Spleen (tissue), 11 donors: ENCODE data around the gene BEST3. TPM values are rescaled to one million over a fixed set of nuclear protein-coding genes. Genes with fewer than 3 reads are reported as not detected.

Source experiments
- DNase-seq: peaks from one replicate; pipeline ENCODE4 v3.0.0-alpha.2; 2020
- H3K27ac ChIP-seq, 8 donors: fragments of 200-600 bp; sonication (generic) in 7 of 8; 1 replicate in 4 of 8; 2 replicates in 4 of 8; pipeline versions ENCODE4 v1.5.0 to v1.8.0; 2016 to 2021; ENCODE audit warnings: inconsistent platforms in 4 of 8, mild to moderate bottlenecking in 4 of 8, moderate library complexity in 1 of 8
- H3K27me3 ChIP-seq, 7 donors: fragments of 200-600 bp; sonication (generic) in 6 of 7; replicated peaks in 1 of 7; 1 replicate in 4 of 7; 2 replicates in 3 of 7; pipeline versions ENCODE4 v1.5.0 to v1.8.0; 2016 to 2021; ENCODE audit warnings: inconsistent platforms in 3 of 7, mild to moderate bottlenecking in 1 of 7
- H3K36me3 ChIP-seq, 6 donors: fragments of 200-600 bp; sonication (generic) in 5 of 6; 1 replicate in 4 of 6; 2 replicates in 2 of 6; pipeline versions ENCODE4 v1.5.0 to v1.8.0; 2016 to 2021; ENCODE audit warnings: inconsistent platforms in 2 of 6
- H3K4me1 ChIP-seq, 6 donors: fragments of 200-600 bp; sonication (generic) in 5 of 6; 1 replicate in 3 of 6; 2 replicates in 3 of 6; pipeline versions ENCODE4 v1.5.0 to v1.8.0; 2016 to 2021; ENCODE audit warnings: inconsistent platforms in 3 of 6
- H3K4me3 ChIP-seq, 8 donors: fragments of 200-600 bp; sonication (generic) in 7 of 8; 1 replicate in 4 of 8; 2 replicates in 4 of 8; pipeline versions ENCODE4 v1.5.0 to v1.8.0; 2016 to 2021; ENCODE audit warnings: inconsistent platforms in 4 of 8, mild to moderate bottlenecking in 4 of 8, moderate library complexity in 2 of 8
- H3K9me3 ChIP-seq, 8 donors: fragments of 200-600 bp; sonication (generic) in 7 of 8; 1 replicate in 4 of 8; 2 replicates in 4 of 8; pipeline versions ENCODE4 v1.5.0 to v1.8.0; 2016 to 2021; ENCODE audit warnings: inconsistent platforms in 4 of 8
- CTCF ChIP-seq, 11 experiments: fragments of 200-600 bp in 7 of 11; fragments of 450-650 bp in 4 of 11; sonication (generic) in 4 of 11; IDR thresholded peaks in 8 of 11; conservative IDR thresholded peaks in 3 of 11; 1 replicate in 7 of 11; 2 replicates in 4 of 11; pipeline versions ENCODE4 v1.4.0 to v1.8.0; 2016 to 2021; ENCODE audit warnings: antibody characterized with exemption in 11 of 11, inconsistent platforms in 4 of 11, mild to moderate bottlenecking in 1 of 11
- POLR2A ChIP-seq, 3 donors: fragments of 450-650 bp; IDR thresholded peaks; one replicate each; pipeline ENCODE4 v1.5.1; 2017; ENCODE audit warnings: antibody characterized with exemption in 3 of 3, mild to moderate bottlenecking in 1 of 3
- POLR2AphosphoS5 ChIP-seq, 3 donors: sonication (generic); formaldehyde crosslinking; IDR thresholded peaks; one replicate each; pipeline ENCODE4 v1.5.1; 2017; ENCODE audit warnings: antibody characterized with exemption in 3 of 3
- WGBS, 5 donors: extraction: QIAGEN DNeasy Blood & Tissue Kit in 3 of 5; methylation state at CpG; one replicate each; pipeline versions ENCODE4 v1.1.5 to v1.1.7; 2013 to 2018; 5-methylcytosine and 5-hydroxymethylcytosine counted together
- intact Hi-C: fragments of 100-400 bp; cut with DNase I; formaldehyde crosslinking; loops from one replicate; pipeline ENCODE4 v1.15.0; 2023; ENCODE audit warnings: low total_unique reads
- polyA plus RNA-seq, 3 donors: library from polyadenylated mRNA; stranded (reverse); fragments of 200-250 nt; gene quantifications; one replicate each; pipeline ENCODE4 v1.2.1, GENCODE V29; 2013
- total RNA-seq, 7 donors: library from RNA; depleted of rRNA in 3 of 7; stranded (reverse); fragments of >200 nt in 3 of 7; fragmentation: NEBNext Ultra II Directional in 4 of 7; extraction: Animal tissue kit (Norgen Biotek cat#: 25700) in 4 of 7; gene quantifications; one replicate each; pipeline versions ENCODE4 v1.1.0 to v1.2.1, GENCODE V29; 2016 to 2021
- donor health status: healthy with polysubstance abuse.
- donor health status: DM: no; HTN: no; CAD: no; lungs with moderate emphysema.
- donor health status: DM: no; HTN: no; CAD: no.
- donor health status: Bipolar disorder and iron deficiency.
- donor health status: healthy.
- donor health status: DM: no; HTN: no; CAD: no.
- donor health status: DM: yes; HTN: yes; CAD: no.

The BEST3 gene
- total and polyA plus RNA-seq, 10 donors: 0.14 TPM; not detected in 9

- no peak overlapping the region for H3K27ac ChIP-seq
Measured at GRCh38 chr12:69694123-69694522, 5.0 kb downstream of the BEST3 start.

GRCh38 chr12:69689638-69690037 lies 9.5 kb downstream of the BEST3 start:
- peaks cover 0 to 10% (median 0%) of the 10 kb centered on the region in 6 donors for H3K4me1 ChIP-seq
- no peaks in the 10 kb centered on the region for H3K36me3 ChIP-seq
- intact Hi-C loops: no loop called here
- H3K27me3 ChIP-seq: peaks cover 0 to 11% (median 0%) of the 10 kb centered on the region in 7 donors
- DNase-seq: no peak
- no peak for TF ChIP-seq POLR2A (IDR thresholded peaks at IDR 0.05)
- peak overlapping the region in 4 of 8 donors; percentile 14 to 59 (median 50) for H3K27ac ChIP-seq
- 76 to 85% (median 77%) methylated on average over 2 of the region's 2 CpGs for WGBS, 5 donors
- no peaks in the 10 kb centered on the region for H3K9me3 ChIP-seq
- no peak overlapping the region for H3K4me3 ChIP-seq

More at GRCh38 chr12:69694123-69694522, 5.0 kb downstream of the BEST3 start:
- Histone ChIP-seq H3K4me1 (peaks cover 0 to 5% (median 0%) of the 10 kb centered on the region in 6 donors), H3K9me3 (no peaks in the 10 kb centered on the region), H3K36me3 (no peaks in the 10 kb centered on the region), H3K27me3 (peaks cover 0 to 11% (median 0%) of the 10 kb centered on the region in 7 donors), H3K4me3 (no peak overlapping the region)
- no peak for DNase-seq
- TF ChIP-seq CTCF (IDR thresholded peaks at IDR 0.05 in 8 of 11, conservative IDR thresholded peaks at IDR 0.05 in 3 of 11) (no peak), POLR2A (IDR thresholded peaks at IDR 0.05) (no peak), POLR2AphosphoS5 (IDR thresholded peaks at IDR 0.05) (no peak)
- intact Hi-C loops: no loop called here
- WGBS, 5 donors: 76 to 89% (median 82%) methylated on average over 7 of the region's 7 CpGs

- 33 to 41% (median 39%) methylated on average over 13 to 14 of the region's 14 CpGs for WGBS, 5 donors
- Histone ChIP-seq H3K27ac (peak overlapping the region in 5 of 8 donors; percentile 14 to 59 (median 54)), H3K4me1 (peaks cover 0 to 10% (median 0%) of the 10 kb centered on the region in 6 donors), H3K36me3 (no peaks in the 10 kb centered on the region), H3K27me3 (peaks cover 0 to 5% (median 0%) of the 10 kb centered on the region in 7 donors), H3K4me3 (no peak overlapping the region), H3K9me3 (no peaks in the 10 kb centered on the region)
- TF ChIP-seq CTCF (IDR thresholded peaks at IDR 0.05 in 8 of 11, conservative IDR thresholded peaks at IDR 0.05 in 3 of 11): no peak
- TF ChIP-seq POLR2A (IDR thresholded peaks at IDR 0.05): no peak
- TF ChIP-seq POLR2AphosphoS5 (IDR thresholded peaks at IDR 0.05): peak; percentile 48 to 69 (median 67)
- peak; percentile 78 for DNase-seq
- intact Hi-C loops: no loop called here
Measured at GRCh38 chr12:69688471-69689427, 10.4 kb downstream of the BEST3 start.

GRCh38 chr12:69688021-69688420 lies 11.1 kb downstream of the BEST3 start:
- Histone ChIP-seq H3K4me3 (no peak overlapping the region), H3K9me3 (no peaks in the 10 kb centered on the region), H3K4me1 (peaks cover 0 to 10% (median 0%) of the 10 kb centered on the region in 6 donors), H3K27me3 (no peaks in the 10 kb centered on the region), H3K36me3 (no peaks in the 10 kb centered on the region), H3K27ac (no peak overlapping the region)
- 83 to 93% (median 88%) methylated on average over 1 of the region's 1 CpG for WGBS, 5 donors
- no peak for TF ChIP-seq POLR2A (IDR thresholded peaks at IDR 0.05)
- TF ChIP-seq CTCF (IDR thresholded peaks at IDR 0.05 in 8 of 11, conservative IDR thresholded peaks at IDR 0.05 in 3 of 11): no peak
- TF ChIP-seq POLR2AphosphoS5 (IDR thresholded peaks at IDR 0.05): no peak
- intact Hi-C loops: no loop called here
- DNase-seq: no peak
